GM20431 (cell line): ENCODE measurements around the gene SETBP1.

ENCODE experiments used
- in situ Hi-C: fragments of 300-500 bp; cut with MseI, MboI; formaldehyde crosslinking; loops from one replicate; pipeline ENCODE4 v1.15.0; 2020; ENCODE audit warnings: low sequenced_read_pairs; ENCODE audit not compliant: unreplicated experiment

The SETBP1 gene

DNA sequence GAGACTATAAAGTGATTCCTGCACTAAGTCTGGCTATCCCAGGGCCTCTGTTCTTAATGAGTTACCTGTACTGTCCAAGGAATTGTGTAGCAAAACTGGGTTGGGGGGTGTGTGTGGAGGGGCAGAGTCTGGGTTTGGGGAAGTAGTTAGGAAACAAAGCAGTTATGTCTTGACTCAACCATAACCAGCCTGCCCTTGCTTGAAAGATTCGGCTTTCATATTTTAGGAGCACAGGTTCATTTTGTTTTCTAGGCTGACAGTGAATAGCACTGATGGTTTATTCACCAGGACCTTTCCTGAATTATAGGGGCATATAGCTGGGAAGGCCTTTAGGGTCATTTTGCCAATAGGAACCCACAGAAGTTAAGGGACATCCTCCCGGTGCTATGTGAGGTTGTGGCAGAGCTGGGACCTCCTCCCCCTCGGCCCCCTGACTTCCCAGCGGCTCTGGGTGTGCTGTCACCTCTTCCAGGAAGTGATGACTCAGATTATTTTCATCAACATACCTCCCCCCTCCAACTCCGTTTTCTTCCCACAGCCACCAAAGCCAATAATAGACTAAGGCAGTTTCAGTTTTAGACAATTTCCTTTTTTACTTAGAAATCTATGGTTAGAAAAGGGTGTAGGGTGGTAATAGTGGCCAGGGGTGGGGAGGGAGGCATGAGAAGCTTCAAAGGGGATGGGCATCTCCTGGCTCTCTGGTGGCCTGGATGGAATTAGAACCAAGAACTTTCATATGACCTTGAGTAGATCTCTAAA, 44.8 kb downstream of the SETBP1 start:
- in situ Hi-C loops, result no loop called here

DNA sequence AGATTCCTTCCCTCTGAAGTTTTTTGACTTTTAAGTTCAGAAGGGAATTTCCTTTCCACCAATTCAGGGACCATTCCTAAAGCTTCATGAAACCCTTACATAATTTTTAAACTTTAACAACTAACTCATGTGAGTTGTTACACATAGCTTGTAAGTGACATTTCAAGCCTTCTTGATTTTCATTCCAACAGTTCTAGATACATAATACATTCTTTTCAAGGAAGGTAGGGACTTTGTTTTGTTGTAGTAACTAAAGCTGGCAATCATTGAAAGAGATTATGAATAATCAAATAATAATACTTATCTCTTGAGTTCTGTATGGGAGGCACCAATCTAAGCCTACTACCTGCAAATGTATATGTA, 45.4 kb downstream of the SETBP1 start:
- in situ Hi-C loops, result no loop called here

DNA sequence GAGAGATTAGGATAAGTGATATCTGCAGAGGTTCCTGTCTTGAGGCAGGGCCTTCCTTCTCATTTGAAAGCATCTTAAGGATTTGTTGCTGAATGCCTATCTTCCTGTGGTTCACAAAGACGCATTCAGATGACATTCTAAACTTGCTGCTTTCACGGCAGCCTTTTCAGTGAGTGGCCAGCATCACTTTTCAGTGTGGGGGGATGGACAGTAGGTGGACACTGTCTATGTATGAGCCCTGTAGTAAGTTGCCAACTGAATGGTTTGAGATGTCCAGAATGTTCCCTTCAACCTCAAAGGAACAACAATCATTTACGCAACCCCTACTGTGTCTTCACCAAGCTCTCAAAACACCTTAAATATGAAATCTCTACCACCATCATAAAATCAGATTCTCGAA, 46.6 kb downstream of the SETBP1 start:
- in situ Hi-C loops, result no loop called here

DNA sequence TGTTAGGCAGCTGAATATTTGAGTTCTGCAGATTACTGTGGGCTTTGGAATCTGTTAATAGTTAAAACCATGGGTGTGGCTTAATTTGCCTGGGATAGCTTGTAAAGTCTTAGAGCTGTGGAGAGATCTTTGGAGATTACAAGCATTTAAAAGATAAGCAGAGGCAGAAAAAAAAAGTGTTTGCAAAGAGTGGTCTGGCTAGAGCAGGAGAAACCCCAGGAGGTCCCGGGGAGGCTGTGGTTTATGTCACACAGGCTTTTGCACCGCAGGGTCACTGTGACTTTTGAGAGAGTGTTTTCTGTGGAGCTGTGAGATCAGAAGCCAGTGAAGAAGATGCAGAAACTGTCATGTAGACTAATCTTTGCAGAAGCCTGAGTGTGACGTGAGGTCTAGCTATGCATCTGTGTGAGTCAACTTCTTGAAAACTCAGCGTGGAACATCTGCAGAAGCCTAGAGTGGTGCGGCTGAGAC, 49.0 kb downstream of the SETBP1 start:
- in situ Hi-C loops, result no loop called here

DNA sequence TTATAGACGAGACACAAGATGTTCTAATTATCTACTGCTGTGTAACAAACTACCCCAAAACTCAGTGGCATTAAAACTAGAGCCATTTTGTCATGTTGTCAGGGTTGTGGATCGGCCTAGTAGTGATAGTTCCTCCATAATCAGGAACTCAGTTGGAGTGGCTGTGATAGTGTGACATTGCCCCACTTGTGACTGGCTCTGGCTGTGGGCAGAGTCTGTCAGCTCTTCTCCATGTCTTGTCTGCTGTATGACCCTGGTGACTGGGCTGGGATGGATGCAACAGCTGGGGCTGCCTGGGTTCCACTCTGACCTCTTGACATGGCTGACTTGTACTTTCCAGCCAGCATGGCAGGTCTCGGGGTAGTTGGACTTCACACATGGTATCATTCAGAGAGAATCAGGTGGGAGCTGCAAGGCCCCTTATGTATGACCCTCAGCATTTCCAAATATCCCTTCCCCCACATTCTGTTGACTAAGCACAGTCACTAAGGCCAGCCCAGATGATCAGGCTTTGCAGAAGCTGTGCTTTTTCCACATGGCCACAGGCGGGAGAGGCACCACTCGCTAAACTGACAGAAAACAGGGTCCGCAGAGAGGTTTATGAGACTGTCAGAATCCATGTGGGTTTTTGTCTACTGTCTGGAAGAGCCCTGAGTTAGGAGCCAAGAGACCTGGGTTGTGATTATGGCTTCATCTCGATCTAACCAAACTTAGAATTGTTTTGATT, 50.3 kb downstream of the SETBP1 start:
- in situ Hi-C loops, result no loop called here

DNA sequence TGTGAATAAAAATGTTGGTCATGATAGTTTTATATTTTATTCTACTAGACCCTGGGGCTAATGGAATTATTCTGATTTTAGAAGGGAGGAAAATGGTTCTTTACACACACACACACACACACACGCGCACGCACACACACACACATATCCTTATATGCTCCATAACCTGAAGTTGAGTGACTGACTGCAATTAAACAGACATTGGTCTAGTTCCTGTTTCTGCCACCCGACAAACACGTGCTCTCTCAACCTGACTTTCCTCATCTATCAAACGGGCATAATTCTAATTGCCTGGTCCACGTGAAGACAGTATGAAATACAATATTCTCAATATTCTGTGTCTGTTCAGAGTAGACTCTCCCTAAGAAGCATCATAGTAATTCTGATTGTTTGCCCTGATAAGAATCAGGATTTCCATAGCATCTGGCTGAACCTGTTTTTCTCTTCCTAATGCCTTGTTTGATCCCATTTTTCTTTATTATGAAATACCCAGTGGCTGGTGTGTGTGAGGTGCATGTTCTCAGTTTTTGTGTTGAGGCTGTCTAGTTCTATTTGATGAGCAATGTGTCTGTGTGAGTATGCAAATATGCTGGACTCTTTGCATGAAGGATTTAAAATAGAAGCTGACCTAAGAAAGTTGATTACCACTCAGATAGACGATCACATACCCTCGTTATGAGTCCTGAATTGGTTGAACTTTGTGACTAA, 51.0 kb downstream of the SETBP1 start:
- in situ Hi-C loops, result no loop called here

DNA sequence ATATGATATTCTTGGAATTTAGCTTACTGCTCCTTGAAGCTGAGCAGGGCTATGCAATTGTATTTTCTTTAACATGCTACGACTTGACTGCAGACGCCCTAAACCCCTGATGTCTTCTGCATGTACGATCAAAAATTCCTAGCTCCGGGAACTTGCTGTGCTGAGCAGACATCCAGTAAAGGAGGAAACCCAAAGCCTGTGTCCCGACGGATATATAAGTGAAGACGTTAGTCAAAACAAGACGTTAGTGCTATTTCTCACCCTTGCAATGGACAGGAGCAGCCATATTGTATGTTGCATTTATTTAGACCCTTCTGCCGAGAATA, 51.5 kb downstream of the SETBP1 start:
- in situ Hi-C loops, result no loop called here

DNA sequence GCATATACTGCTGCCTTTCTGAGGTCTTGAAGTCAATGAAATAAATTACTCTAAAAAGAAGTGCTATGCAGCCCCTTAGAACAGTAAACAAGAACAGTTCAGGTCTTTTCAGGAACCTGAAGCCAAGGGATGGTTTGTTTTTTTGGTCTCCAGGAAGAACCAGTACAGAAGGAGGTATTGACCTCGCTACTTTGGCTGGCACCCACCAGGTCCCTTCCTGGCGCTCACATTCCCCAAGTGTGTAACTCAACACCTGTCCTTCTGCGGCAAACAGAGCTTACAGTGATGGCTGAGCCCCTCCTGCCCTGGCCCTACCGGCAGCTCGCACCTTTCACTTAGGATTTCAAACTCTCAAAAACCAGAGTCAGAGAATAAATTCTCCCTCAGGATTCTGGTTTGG, 51.9 kb downstream of the SETBP1 start:
- in situ Hi-C loops, result no loop called here

DNA sequence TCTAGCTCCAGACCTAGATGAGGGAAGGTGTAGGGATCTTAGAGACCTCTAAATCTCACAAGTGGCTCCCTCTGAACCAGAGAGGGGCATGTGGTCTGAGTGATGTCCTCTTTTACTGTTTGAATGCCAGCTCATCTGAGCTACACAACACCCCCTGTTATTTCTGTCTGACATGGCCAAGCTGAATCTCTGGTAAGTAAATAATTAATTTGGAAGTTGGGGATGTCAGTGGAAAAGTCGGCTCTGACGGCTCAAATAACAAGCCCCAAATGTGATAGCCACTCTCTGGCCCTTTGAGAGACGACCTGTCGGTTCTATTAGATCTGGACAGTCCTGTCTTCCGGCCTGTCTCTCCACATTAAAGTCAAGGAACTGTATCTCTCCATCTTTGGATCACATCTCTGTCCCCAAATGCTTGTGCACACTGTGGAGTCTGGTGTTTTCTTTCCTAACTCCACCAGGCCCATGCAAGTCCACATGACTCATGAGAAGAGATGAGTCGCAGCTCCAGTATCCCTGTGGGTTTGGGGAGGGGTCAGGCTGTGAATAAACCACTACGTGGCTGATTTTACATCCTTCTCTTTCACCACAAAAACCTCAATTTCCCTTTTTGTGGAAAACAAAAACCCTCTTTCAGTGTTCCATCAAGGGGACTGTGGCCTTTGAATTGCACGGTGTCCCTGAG, 52.5 kb downstream of the SETBP1 start:
- in situ Hi-C loops, result no loop called here

DNA sequence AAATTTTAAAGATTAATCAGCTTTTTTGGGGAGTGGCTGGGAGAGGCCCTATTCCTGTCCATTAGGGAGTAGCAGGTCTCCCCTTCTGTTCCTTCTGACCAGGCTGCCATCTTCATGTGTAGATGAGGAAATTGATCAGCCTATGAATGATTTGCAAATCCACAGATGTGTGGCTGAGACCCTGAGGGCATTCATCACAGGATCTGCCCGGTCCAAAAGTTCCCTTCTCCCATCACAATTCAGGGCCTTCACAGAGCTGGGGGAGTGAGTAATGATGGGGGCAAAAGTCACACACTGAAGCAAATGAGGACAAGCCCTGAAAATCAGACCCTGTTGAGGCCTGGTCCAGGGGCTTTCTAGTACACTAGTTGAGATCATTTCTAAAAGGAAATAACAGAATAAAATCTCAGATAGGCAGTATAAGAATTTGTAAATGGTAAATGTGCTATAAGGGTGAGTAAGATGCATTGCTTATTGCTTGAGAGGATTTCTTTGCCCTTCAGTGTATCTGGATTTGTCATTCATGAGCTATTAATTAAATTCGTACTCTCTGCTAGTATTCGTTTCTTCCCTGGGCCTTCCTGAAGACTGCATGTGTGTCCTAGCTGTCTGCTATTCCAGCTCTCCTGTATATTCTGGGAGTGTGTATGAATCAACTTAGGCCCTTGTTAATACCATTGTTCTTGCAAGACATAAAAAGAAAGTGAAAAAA, 53.2 kb downstream of the SETBP1 start:
- in situ Hi-C loops, result no loop called here

DNA sequence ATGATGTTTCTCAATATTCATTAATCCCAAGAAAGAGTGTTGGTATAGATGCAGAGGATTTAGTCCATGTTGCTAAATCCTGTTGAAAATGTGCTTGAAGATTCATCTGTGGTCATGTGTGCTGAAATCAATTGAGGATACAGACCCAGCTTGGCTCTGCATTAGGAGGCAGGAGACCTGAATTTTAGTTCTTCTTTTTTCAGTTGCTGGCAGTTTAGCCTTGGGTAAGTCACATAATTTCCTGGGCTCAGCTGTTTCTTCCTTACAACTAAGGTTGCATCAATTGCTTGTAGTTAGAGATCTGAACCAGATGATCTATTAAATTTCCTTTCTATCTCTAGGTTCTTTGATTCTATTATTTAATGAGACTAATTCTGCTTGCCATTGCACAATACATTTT, 54.4 kb downstream of the SETBP1 start:
- in situ Hi-C loops, result no loop called here

DNA sequence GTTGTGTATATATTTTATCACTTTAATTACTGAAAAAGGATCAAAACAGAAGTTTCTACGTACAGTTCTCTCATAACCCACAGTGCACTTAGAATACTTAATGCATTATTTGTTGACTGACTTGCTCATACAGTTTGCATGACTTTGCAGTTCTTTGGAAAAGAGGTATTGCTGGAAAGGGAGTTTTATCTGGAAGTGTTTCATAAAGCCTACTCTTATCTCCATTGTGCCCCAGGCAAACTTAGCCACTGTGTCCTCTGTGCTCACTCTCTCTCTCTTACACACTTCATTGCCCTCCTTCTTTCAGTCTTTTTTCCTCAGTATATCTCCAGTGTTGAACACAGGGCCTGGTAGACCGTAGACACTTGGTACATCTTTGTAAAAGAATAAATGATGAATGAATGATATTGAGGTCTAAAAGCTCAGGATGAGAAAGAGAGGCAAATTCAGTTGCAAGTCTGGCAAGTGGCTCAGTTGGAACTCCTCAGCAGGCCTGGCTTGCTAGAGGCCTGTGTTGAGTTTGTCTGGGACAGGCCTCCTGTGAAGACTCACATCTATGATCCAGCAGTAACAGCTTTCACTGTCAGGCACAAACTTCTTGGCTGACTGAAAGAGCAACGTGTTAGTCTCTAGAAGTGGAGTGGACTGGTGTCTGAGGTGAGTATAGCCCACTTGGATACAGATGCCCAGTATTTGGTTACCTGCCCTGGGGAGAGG, 56.1 kb downstream of the SETBP1 start:
- in situ Hi-C loops, result no loop called here

DNA sequence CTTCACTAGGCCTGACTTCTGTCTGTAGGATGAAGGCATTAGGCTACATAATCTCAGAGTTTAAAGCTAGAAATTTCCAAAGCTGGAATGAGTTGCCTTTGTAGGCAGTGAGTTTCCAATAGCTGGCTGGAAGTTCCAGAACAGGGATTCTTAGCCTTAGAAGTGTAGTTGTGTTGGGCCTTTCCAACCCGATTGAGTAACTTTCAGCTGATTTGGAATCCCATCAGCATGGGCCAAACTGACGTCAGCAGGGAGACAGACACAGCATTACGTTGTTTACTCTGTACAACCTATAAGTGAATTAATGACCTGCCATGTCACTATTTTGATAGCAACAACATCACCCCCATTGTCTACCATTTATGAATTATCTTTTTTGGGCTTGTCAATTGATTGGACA, 56.9 kb downstream of the SETBP1 start:
- in situ Hi-C loops, result no loop called here

DNA sequence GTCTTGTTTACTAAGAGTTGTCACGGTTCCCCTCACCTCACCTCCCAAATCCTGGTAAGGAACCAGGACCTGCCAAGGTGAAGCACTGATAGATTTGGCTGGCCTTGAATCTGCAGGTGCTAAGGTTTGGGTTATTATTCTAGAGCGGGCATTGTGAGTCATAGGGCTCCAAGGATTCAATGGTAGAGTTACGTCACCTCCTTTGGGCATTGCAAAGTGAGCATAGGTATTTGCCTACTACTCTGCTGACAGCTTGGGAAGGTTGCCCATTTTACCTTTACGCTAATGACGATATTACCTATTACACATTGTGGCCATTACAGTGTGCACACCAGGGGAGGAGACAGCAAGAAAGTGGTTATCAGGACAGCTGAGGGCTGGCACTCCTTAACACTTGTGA, 59.3 kb downstream of the SETBP1 start:
- in situ Hi-C loops, result no loop called here

DNA sequence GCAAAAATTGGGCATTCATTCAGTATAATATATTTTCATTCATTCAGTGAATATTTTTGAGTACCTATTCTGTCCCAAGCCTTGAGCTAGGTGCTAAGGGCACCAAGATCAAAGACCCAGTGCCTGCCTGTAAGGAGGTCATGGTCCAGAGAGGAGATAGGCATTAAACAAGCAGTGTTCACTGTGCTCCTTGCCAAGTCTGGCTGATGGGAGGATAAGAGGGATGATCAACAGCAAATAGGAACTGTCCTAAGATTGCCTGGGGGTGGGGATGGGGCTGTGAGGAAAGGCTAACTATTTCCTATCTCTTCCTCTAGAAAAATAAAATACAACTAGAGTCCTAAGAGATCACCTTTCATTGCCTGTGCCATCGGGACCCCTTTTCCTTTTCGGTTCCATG, 60.4 kb downstream of the SETBP1 start:
- in situ Hi-C loops, result no loop called here

DNA sequence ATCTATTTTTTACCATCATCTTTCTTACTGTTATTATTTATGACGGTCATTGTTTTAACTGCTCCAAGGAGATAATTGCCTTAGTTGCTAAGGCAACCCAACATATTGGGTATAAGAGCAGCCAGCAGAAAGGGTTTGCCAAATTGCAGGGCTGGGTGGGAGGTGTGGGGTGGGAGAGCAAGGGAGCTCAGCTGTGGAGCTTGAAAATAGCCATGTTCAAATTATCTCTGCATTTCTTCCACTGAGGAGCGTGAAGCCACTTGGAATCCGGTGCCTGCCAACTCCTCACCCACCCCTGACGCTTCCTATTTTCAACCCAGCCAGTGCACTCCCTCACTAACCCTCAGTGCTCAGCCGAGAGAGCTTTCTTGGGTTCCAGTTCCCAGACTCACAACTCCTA, 60.8 kb downstream of the SETBP1 start:
- in situ Hi-C loops, result no loop called here

DNA sequence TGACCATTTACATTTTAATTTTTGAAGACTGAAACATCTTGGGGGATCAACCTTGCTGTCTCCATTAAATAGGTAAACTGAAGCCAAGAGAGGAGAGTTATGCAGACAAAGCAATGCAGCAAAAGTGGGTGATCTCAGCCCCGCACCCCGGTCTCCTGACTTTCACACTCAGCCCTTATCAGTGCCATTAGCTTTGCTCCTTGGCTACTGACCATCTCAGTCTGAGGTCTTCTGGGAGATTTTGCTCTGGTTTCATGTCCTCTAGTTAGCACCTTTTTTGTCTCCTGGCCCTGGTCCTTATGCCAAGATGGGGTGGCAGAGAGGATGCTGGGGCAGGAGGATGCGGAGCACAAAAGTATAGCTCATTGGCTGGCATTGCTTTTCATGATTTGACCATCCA, 61.4 kb downstream of the SETBP1 start:
- in situ Hi-C loops, result no loop called here

DNA sequence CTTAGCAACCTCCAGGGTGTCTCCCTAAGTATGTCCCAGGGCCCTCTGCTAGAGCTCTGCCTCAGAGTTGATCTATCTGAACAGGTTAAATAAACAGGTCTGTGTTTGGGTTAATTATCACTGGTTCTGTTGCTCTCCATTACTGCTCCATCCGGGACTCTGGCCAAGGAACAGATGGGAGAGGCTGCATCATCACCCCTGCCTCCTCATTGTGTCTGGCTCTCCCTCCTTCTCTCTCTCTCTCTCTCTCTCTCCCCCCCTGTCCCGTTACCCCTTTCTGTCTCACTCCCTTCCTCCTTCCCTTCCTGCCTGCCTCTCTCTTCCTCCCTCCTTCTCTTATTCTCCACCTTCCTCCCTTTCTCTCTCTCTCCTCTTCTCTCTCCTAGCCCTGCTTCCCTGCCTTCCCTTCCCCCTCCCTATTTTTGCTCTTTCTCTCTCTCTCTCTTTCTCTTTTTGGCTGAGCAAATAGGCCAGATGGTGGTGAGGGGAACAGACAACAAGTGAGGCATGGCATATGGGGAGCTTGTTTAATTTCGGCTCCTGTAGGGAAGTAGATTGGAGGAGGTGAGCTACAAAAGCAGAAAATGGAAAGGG, 62.1 kb downstream of the SETBP1 start:
- in situ Hi-C loops, result no loop called here

DNA sequence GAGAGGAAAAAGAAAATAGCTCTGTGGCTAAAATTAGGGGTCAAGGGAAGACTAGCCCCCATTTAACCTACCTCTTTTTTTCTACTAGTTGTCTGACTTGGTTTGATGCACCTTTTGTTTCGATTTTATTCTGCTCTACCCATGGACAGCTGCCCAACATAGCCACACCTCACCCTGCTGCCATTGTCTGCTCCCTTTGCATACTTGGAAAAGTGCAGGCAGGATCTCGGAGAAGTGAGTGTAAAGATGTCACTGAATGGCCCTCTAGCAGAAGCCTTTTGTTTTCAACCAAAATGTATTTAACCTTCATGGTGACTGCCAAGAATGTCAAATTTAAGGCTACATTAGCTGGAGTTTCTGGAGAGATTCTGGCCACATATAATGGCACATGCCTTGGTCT, 62.9 kb downstream of the SETBP1 start:
- in situ Hi-C loops, result no loop called here
